IPS-18a (cell line): Measurements from ENCODE around the gene ZNF425.
"Not testable (repeated sequence)": the region's sequence is repeated elsewhere in the genome, so short reads cannot be mapped to it uniquely, and the experiment has no call there.

ENCODE experiments used
- H3K27ac ChIP-seq: one replicate; pipeline ENCODE4 v1.5.1; 2013; ENCODE audit warnings: low read length
- H3K27me3 ChIP-seq: one replicate; pipeline ENCODE4 v1.6.1; 2013; ENCODE audit warnings: mild to moderate bottlenecking, low read length; ENCODE audit not compliant: control insufficient read depth, insufficient read depth
- H3K36me3 ChIP-seq: one replicate; pipeline ENCODE4 v1.6.1; 2013; ENCODE audit warnings: low read depth, low read length; ENCODE audit not compliant: control insufficient read depth
- H3K4me1 ChIP-seq: one replicate; pipeline ENCODE4 v1.6.1; 2013; ENCODE audit warnings: low read depth, low read length; ENCODE audit not compliant: control insufficient read depth
- H3K4me3 ChIP-seq: one replicate; pipeline ENCODE4 v1.5.1; 2013; ENCODE audit warnings: low read length
- H3K9ac ChIP-seq: one replicate; pipeline ENCODE4 v1.6.1; 2013; ENCODE audit warnings: mild to moderate bottlenecking, low read length, moderate library complexity
- H3K9me3 ChIP-seq: one replicate; pipeline ENCODE4 v1.6.1; 2013; ENCODE audit warnings: low read depth, low read length; ENCODE audit not compliant: control insufficient read depth

ZNF425 gene

DNA sequence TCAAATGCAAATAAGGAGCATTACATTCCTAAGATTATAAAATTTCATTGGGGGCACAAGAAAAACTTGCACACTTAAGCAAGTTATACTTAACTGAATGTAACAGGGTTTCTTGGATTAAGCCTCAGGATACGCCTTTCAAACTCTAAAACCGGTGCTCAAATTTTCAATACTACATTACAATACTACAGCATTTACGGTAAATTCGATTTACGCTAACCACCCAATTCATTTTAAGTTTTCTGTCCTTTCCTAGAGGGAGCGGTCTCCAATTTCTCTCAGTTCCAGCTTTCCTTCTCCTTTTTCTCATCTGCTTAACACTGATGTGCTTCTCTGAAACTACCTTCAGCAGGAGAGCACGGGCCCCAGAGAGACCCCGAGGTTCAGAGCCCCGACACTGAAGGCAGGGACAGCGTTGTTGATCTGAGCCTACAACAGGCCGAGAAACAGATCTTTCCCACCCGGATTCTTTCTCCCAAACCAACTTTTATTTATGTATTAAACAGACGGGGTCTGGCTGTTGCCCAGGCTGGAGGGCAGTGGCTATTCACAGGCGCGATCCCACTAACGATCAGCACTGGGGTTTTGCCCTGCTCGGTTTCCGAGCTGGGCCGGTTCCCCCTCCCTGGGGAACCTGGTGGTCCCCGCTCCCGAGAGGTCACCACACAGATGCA, 798 bp downstream of the ZNF425 start:
- peak overlapping the region; percentile 64 for H3K27ac ChIP-seq
- peaks cover 2% of the 10 kb centered on the region for H3K9me3 ChIP-seq
- H3K4me1 ChIP-seq: peaks cover 13% of the 10 kb centered on the region
- no peaks in the 10 kb centered on the region for H3K27me3 ChIP-seq
- peak overlapping the region; percentile 96 for H3K4me3 ChIP-seq
- peak overlapping the region; percentile 93 for H3K9ac ChIP-seq
- H3K36me3 ChIP-seq: peaks cover 2% of the 10 kb centered on the region

DNA sequence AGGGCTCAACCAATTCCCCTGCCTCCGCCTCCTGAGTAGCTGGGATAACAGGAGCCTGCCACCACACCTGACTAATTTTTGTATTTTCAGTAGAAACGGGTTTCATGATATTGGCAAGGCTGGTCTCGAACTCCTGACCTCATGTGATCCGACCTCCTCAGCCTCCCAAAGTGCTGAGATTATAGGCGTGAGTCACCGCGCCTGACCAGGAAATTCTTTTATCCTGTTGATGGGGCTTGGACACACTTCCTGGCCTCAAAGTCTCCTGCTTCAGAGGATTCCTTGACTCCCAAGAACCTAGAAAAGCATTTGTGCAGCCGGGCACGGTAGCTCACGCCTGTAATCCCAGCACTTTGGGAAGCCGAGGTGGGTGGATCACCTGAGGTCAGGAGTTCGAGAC, 16.2 kb downstream of the ZNF425 start:
- no peaks in the 10 kb centered on the region for H3K4me1 ChIP-seq
- no peaks in the 10 kb centered on the region for H3K36me3 ChIP-seq
- no peak overlapping the region for H3K4me3 ChIP-seq
- no peak overlapping the region for H3K9ac ChIP-seq
- no peaks in the 10 kb centered on the region for H3K9me3 ChIP-seq
- H3K27ac ChIP-seq: no peak overlapping the region
- H3K27me3 ChIP-seq: no peaks in the 10 kb centered on the region

DNA sequence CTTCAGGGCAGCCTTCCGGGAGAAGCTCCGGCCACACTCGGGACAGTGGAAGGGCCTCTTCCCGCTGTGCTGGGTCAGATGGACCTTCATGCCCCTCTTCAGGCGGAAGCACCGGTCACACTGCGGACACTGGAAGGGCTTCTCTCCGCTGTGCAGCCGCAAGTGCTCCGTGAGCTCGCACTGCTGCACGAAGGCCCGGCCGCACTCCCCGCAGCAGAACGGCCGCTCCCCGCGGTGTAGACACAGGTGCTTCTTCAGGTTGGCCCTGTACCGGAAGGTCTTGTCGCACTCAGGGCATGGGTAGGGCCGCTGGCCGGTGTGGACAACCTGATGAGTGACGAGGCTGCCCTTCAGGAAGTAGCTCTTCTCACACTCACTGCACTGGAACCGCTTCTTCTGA, 21.4 kb downstream of the ZNF425 start:
- H3K27me3 ChIP-seq: no peaks in the 10 kb centered on the region
- H3K9ac ChIP-seq: no peak overlapping the region
- no peak overlapping the region for H3K27ac ChIP-seq
- H3K9me3 ChIP-seq: no peaks in the 10 kb centered on the region
- H3K36me3 ChIP-seq: peaks cover 3% of the 10 kb centered on the region
- no peak overlapping the region for H3K4me3 ChIP-seq
- no peaks in the 10 kb centered on the region for H3K4me1 ChIP-seq

DNA sequence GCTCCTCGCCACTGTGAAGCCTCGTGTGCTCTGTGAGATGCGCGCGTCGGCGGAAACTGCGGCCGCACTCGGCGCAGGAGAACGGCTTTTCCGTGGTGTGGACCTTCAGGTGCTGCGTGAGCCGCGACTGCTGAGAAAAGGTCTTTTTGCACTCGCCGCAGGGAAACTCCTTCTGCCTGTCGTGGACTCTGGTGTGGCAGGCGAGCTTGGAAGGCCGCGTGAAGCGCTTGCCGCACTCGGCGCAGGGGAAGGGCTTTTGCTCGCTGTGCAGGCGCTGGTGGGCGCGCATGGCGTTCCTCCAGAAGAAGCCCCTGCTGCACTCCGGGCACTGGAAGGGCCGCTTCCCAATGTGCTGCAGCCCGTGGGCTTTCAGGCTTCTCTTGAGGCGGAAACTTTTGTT, 21.9 kb downstream of the ZNF425 start:
- H3K4me3 ChIP-seq: no peak overlapping the region
- no peak overlapping the region for H3K9ac ChIP-seq
- peaks cover 3% of the 10 kb centered on the region for H3K36me3 ChIP-seq
- H3K9me3 ChIP-seq: no peaks in the 10 kb centered on the region
- no peaks in the 10 kb centered on the region for H3K27me3 ChIP-seq
- H3K4me1 ChIP-seq: no peaks in the 10 kb centered on the region
- H3K27ac ChIP-seq: no peak overlapping the region

DNA sequence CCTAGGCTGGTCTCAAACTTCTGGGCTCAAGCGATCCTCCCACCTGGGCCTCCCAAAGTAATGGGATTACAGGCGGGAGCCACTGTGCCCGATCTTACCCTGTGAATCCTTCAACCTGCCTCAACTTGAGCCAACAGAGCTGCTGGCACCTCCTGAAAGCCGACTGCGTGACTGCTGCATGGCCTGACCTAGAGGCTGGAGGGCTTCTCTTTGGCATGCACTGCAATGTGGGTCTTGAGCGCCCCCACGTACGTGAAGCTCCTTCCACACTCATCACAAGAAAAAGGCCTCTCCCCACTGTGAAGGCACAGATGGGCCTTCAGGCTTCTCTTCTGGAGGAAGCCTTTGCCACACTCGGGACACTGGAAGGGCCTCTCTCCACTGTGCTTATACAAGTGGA, 22.7 kb downstream of the ZNF425 start:
- H3K27ac ChIP-seq: no peak overlapping the region
- no peaks in the 10 kb centered on the region for H3K4me1 ChIP-seq
- no peak overlapping the region for H3K9ac ChIP-seq
- no peak overlapping the region for H3K4me3 ChIP-seq
- H3K36me3 ChIP-seq: peaks cover 3% of the 10 kb centered on the region
- no peaks in the 10 kb centered on the region for H3K9me3 ChIP-seq
- H3K27me3 ChIP-seq: no peaks in the 10 kb centered on the region

DNA sequence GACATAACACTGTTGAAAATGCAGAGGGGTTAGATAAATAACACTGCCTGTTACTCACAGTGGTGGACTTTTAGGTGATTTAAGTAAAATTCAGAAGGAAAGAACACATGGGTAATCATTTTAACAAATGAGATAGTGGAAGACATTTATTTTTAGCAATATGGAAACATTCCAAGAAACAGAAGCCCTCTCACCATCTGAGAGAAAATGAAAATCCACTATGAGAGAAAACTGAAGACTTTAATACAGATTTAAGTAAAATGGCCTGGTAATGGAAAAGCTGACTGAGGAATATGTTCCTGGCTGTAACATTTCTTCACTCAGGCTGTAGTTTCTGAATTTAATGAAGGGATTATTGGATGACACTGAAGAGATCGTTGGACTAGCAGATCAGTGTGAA, 23.5 kb downstream of the ZNF425 start:
- no peaks in the 10 kb centered on the region for H3K4me1 ChIP-seq
- no peak overlapping the region for H3K4me3 ChIP-seq
- H3K36me3 ChIP-seq: peaks cover 3% of the 10 kb centered on the region

DNA sequence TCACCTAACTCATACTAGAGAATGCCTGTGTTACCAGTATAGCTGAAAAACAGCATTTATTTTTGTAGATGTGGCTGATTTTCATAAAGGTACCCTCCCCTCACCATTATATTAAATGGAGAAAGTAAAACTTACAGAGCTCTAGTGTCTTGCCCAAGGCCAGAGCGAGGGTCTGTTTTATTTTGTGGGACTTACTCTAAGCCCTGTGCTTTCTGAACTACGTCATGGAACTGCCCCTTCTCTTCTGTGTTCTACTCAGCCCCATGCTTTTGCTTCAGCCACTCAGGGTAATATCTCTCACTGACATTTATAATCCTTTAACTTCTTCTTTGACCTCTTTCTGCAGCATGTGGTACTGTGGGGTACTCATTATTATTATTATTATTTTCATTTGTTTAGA, 25.3 kb downstream of the ZNF425 start:
- Histone ChIP-seq H3K27ac (no peak overlapping the region), H3K27me3 (no peaks in the 10 kb centered on the region), H3K36me3 (peaks cover 3% of the 10 kb centered on the region), H3K4me3 (no peak overlapping the region), H3K9ac (no peak overlapping the region), H3K9me3 (no peaks in the 10 kb centered on the region), H3K4me1 (peaks cover 5% of the 10 kb centered on the region)

More for the DNA sequence above, 23.5 kb downstream of the ZNF425 start:
- Histone ChIP-seq H3K9me3 (no peaks in the 10 kb centered on the region), H3K9ac (no peak overlapping the region), H3K27me3 (no peaks in the 10 kb centered on the region), H3K27ac (no peak overlapping the region)

DNA sequence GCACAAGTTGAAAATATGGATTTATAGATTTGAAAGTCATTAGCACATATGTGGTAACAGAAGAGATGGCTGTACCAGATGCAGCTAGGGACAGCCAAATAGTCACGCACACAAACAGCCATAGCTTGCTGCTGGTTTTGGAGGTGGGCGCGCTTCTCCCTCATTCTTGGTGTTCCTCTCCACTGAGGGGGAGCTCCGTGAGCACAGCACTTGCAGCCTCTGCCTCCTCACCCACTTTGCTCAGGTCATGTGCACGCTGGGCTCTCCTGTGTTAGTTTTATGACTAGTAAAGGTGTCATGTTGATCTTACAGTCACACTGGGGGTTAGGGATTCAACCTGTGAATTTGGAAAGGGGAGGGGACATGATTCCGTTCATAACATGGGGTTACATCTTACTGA, 27.1 kb downstream of the ZNF425 start:
- Histone ChIP-seq H3K4me1 (peaks cover 5% of the 10 kb centered on the region), H3K36me3 (peaks cover 3% of the 10 kb centered on the region), H3K4me3 (no peak overlapping the region), H3K9me3 (no peaks in the 10 kb centered on the region), H3K27ac (no peak overlapping the region), H3K27me3 (no peaks in the 10 kb centered on the region), H3K9ac (no peak overlapping the region)

DNA sequence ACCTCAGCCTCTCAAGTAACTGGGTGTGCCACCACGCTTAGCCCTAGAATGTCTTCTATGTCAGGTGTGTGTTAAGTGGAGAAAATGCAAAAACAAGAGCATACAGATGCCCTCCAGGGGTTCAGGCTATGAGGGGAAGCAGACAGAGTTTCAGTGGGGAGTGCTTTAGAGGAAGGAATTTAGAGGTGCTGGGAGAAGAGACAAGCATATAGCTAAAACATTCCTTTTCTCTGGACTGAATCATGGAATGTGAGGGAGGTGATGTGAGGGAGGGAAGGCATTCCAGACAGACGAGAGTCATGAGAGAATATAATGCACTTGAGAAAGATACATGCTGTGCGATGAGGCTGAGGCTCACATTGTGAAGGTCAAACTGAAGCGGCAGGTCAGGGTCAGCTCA, 29.0 kb downstream of the ZNF425 start:
- Histone ChIP-seq H3K4me1 (peaks cover 5% of the 10 kb centered on the region), H3K27ac (no peak overlapping the region), H3K36me3 (no peaks in the 10 kb centered on the region), H3K9me3 (no peaks in the 10 kb centered on the region), H3K27me3 (no peaks in the 10 kb centered on the region), H3K9ac (no peak overlapping the region), H3K4me3 (no peak overlapping the region)

DNA sequence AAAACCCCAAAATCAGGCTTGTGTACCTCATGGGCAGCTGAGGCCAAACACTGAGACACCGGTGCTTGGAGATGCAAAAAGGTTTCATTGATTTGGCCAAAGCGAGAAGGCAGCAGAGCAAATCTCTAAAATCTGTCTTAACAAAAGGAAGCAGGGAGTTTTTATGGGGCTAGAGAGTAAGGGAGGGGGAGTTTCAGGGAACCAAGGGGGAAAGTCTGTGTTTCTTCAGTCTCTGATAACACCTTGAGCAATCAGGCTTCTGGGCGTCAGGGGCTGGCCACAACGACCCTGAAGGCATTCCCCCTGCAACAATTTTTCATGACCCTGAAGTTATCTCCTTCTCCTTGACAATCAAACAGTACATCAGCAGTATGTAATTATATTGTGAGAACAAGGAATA, 32.9 kb downstream of the ZNF425 start:
- Histone ChIP-seq H3K9ac (no peak overlapping the region), H3K9me3 (no peaks in the 10 kb centered on the region), H3K27ac (no peak overlapping the region), H3K27me3 (no peaks in the 10 kb centered on the region), H3K4me1 (peaks cover 5% of the 10 kb centered on the region), H3K4me3 (no peak overlapping the region), H3K36me3 (no peaks in the 10 kb centered on the region)

DNA sequence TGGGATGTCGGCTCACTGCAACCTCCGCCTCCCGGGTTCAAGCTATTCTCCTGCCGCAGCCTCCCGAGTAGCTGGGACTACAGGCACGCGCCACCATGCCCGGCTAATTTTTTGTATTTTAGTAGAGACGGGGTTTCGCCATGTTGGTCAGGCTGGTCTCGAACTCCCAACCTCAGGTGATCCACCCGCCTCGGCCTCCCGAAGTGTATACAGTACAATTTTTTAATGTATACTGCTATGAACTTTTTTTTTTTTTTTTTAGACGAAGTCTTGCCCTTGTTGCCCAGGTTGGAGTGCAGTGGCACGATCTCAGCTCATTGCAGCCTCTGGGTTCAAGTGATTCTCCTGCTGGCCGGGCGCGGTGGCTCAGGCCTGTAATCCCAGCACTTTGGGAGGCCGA, 33.9 kb downstream of the ZNF425 start:
- H3K36me3 ChIP-seq, H3K27me3 ChIP-seq, H3K9me3 ChIP-seq, H3K27ac ChIP-seq, H3K4me1 ChIP-seq, H3K4me3 ChIP-seq, H3K9ac ChIP-seq: not testable (repeated sequence)

DNA sequence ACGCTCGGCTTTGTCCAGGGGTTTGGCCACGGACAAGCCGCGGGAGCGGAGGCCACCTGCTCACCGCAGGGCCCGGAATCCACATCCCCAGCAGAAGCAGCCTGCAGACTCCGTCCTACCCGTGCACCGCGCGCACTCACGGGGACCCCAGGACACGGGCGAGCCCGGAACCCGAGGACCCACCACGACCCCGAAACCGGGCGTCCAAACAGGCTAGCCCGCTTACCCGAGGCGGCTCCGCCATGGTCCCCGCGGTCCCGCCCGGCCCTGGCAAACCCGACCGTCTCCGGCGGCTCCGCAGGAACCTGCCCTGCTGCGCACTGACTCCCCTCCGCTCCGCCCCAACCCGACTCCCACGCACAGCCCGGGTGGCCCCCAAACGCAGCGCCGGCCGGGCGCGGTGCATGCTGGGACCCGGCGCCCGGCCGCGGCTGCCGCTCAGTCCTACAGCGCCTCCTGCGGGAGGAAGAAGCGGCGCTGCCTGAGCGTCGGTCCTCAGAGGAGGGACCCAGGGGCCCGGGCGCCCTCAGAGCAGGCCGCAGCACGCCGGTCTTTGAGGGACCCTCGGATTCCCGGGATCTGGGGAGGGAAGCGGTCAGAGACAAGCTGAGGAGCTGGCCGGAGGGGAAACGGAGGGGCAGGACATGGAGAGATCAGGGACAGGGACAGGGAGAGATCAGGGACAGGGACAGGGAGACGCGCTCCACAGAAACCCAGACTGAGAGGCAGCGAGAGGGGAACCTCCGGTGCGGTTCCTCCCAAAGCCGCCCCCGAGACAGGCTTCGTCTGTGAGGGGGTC, 35.5 kb downstream of the ZNF425 start, which contains the start of gene ZNF786:
Gene ZNF786 (minus strand): TSS at position 322 of the 799 bp plus-strand sequence. CDS start 78 bp downstream, at position 244.
- H3K9me3 ChIP-seq: no peaks in the 10 kb centered on the region
- H3K4me3 ChIP-seq: peak within 1 kb of the TSS; percentile 81
- H3K36me3 ChIP-seq: no peaks in the 10 kb centered on the region
- no peaks in the 10 kb centered on the region for H3K27me3 ChIP-seq
- peak within 1 kb of the TSS; percentile 95 for H3K9ac ChIP-seq
- peak within 1 kb of the TSS; percentile 83 for H3K27ac ChIP-seq
- H3K4me1 ChIP-seq: no peaks in the 10 kb centered on the region
